HepG2 (cell line): ENCODE results near the gene KHK. TPM values are rescaled to one million over a fixed set of nuclear protein-coding genes. Genes with fewer than 3 reads are reported as not detected.
A peak's percentile ranks its signal among the peaks of the same experiment; 100 is the strongest.

Experiments used
- AGO2 ChIP-seq: fragments of 200-400 bp; formaldehyde crosslinking; optimal IDR thresholded peaks from 2 replicates; pipeline ENCODE3; 2017; ENCODE audit warnings: mild to moderate bottlenecking, low read depth, low read length, moderate library complexity
- BRF2 ChIP-seq: sonication (generic); formaldehyde crosslinking; IDR thresholded peaks from 2 replicates; pipeline ENCODE4 v1.8.1; 2022; ENCODE audit warnings: mild to moderate bottlenecking, missing genetic modification reagents
- ELF3 ChIP-seq: IDR thresholded peaks from 2 replicates; pipeline ENCODE4 v1.6.1; 2016; ENCODE audit warnings: missing genetic modification reagents, missing compliant biosample characterization
- ESRRA ChIP-seq: sonication (generic); formaldehyde crosslinking; IDR thresholded peaks from 2 replicates; pipeline ENCODE4 v1.5.1; 2020; ENCODE audit warnings: mild to moderate bottlenecking, low read depth, missing genetic modification reagents
- FOXA1 ChIP-seq, 2 experiments: fragments of 450-650 bp in 1 of 2; sonication (generic) in 1 of 2; formaldehyde crosslinking in 1 of 2; IDR thresholded peaks; 2 replicates each; pipeline versions ENCODE4 v1.4.0 to v1.6.1; 2016 to 2020; ENCODE audit warnings: missing genetic modification reagents in 1 of 2
- FOXP1 ChIP-seq, 2 experiments: fragments of 450-650 bp in 1 of 2; IDR thresholded peaks; 2 replicates each; pipeline ENCODE4 v1.6.1; 2017 to 2018; ENCODE audit warnings: antibody characterized with exemption in 1 of 2
- HNRNPLL ChIP-seq: fragments of 200-400 bp; formaldehyde crosslinking; IDR thresholded peaks from 2 replicates; pipeline ENCODE4 v1.6.1; 2017; ENCODE audit warnings: mild to moderate bottlenecking, low read depth, low read length; ENCODE audit not compliant: poor library complexity, severe bottlenecking
- MIER2 ChIP-seq: IDR thresholded peaks from 2 replicates; pipeline ENCODE4 v1.6.1; 2016; ENCODE audit warnings: missing biosample characterization, missing genetic modification reagents
- MIXL1 ChIP-seq: IDR thresholded peaks from 2 replicates; pipeline ENCODE4 v1.6.1; 2016
- NCOA1 ChIP-seq: sonication (generic); formaldehyde crosslinking; IDR thresholded peaks from 2 replicates; pipeline ENCODE4 v1.9.0; 2021; ENCODE audit warnings: missing genetic modification reagents
- POLR2G ChIP-seq: fragments of 200-400 bp; formaldehyde crosslinking; IDR thresholded peaks from 2 replicates; pipeline ENCODE4 v1.6.1; 2018; ENCODE audit warnings: mild to moderate bottlenecking, low read depth, low read length, moderate library complexity
- TOPORS ChIP-seq: sonication (generic); formaldehyde crosslinking; IDR thresholded peaks from 2 replicates; pipeline ENCODE4 v1.8.0; 2023; ENCODE audit warnings: mild to moderate bottlenecking, missing genetic modification reagents
- ZBTB21 ChIP-seq: sonication (generic); formaldehyde crosslinking; IDR thresholded peaks from 2 replicates; pipeline ENCODE4 v1.4.0; 2020; ENCODE audit warnings: missing genetic modification reagents
- ZC3H13 ChIP-seq: sonication (generic); formaldehyde crosslinking; IDR thresholded peaks from 2 replicates; pipeline ENCODE4 v1.8.1; 2023; ENCODE audit warnings: mild to moderate bottlenecking, missing genetic modification reagents, moderate library complexity
- ZFP91 ChIP-seq: sonication (generic); formaldehyde crosslinking; IDR thresholded peaks from 2 replicates; pipeline ENCODE4 v1.9.0; 2022; ENCODE audit warnings: missing genetic modification reagents, mild to moderate bottlenecking, borderline replicate concordance
- ZFY ChIP-seq: sonication (generic); formaldehyde crosslinking; IDR thresholded peaks from 2 replicates; pipeline ENCODE4 v1.4.0; 2020; ENCODE audit warnings: missing genetic modification reagents
- ZKSCAN5 ChIP-seq: sonication (generic); formaldehyde crosslinking; IDR thresholded peaks from 2 replicates; pipeline ENCODE4 v1.5.1; 2020; ENCODE audit warnings: mild to moderate bottlenecking, missing genetic modification reagents
- ZNF124 ChIP-seq: sonication (generic); formaldehyde crosslinking; IDR thresholded peaks from 2 replicates; pipeline ENCODE4 v1.4.0; 2020; ENCODE audit warnings: missing genetic modification reagents
- ZNF274 ChIP-seq: sonication (generic); formaldehyde crosslinking; IDR thresholded peaks from 2 replicates; pipeline ENCODE4 v1.5.1; 2020; ENCODE audit warnings: mild to moderate bottlenecking, missing genetic modification reagents
- ZNF331 ChIP-seq: sonication (generic); formaldehyde crosslinking; IDR thresholded peaks from 2 replicates; pipeline ENCODE4 v1.4.0; 2020; ENCODE audit warnings: missing genetic modification reagents
- ZNF460 ChIP-seq: sonication (generic); formaldehyde crosslinking; IDR thresholded peaks from 2 replicates; pipeline ENCODE4 v1.5.1; 2020; ENCODE audit warnings: missing genetic modification reagents, mild to moderate bottlenecking, borderline replicate concordance
- ZNF563 ChIP-seq: sonication (generic); formaldehyde crosslinking; IDR thresholded peaks from 2 replicates; pipeline ENCODE4 v1.8.0; 2022; ENCODE audit warnings: mild to moderate bottlenecking, moderate library complexity, missing genetic modification reagents
- ZNF652 ChIP-seq: IDR thresholded peaks from 2 replicates; pipeline ENCODE4 v1.6.1; 2016; ENCODE audit warnings: low read depth, borderline replicate concordance
- ZNF746 ChIP-seq: sonication (generic); formaldehyde crosslinking; IDR thresholded peaks from 2 replicates; pipeline ENCODE4 v1.8.0; 2022; ENCODE audit warnings: mild to moderate bottlenecking, missing genetic modification reagents
- ZSCAN9 ChIP-seq: IDR thresholded peaks from 2 replicates; pipeline ENCODE4 v1.6.1; 2016; ENCODE audit warnings: borderline replicate concordance
- polyA plus RNA-seq, 8 experiments: library from polyadenylated mRNA; depleted of rRNA in 3 of 8; stranded (reverse) in 7 of 8; unstranded in 1 of 8; fragments of >200 nt; fragmentation: Illumina TruSeq in 4 of 8; extraction: Trizol in 4 of 8; gene quantifications; 2 replicates each; pipeline versions ENCODE4 v1.2.1 to v1.2.3, GENCODE V29; 2011 to 2016; ENCODE audit warnings: low read depth in 4 of 8, missing spikeins in 1 of 8, mixed read lengths in 1 of 8; ENCODE audit not compliant: insufficient read depth in 1 of 8
- total RNA-seq, 5 experiments: library from RNA; depleted of rRNA; stranded (reverse); fragments of >200 nt; fragmentation: Illumina TruSeq; extraction: Trizol; gene quantifications; 2 replicates each; pipeline ENCODE4 v1.2.3, GENCODE V29; 2016; ENCODE audit warnings: low read depth in 1 of 5
- TF ChIP-seq, protein P1 (sequence below): sonication (generic); formaldehyde crosslinking; IDR thresholded peaks from 2 replicates; pipeline ENCODE4 v1.5.0; 2020; ENCODE audit warnings: mild to moderate bottlenecking, missing genetic modification reagents

Gene KHK
- total and polyA plus RNA-seq, 2 of the 13 experiments (the other 11 are each of a cell fraction or from before 2014, with no cell fraction given) = 40.9 to 99.2 TPM

DNA sequence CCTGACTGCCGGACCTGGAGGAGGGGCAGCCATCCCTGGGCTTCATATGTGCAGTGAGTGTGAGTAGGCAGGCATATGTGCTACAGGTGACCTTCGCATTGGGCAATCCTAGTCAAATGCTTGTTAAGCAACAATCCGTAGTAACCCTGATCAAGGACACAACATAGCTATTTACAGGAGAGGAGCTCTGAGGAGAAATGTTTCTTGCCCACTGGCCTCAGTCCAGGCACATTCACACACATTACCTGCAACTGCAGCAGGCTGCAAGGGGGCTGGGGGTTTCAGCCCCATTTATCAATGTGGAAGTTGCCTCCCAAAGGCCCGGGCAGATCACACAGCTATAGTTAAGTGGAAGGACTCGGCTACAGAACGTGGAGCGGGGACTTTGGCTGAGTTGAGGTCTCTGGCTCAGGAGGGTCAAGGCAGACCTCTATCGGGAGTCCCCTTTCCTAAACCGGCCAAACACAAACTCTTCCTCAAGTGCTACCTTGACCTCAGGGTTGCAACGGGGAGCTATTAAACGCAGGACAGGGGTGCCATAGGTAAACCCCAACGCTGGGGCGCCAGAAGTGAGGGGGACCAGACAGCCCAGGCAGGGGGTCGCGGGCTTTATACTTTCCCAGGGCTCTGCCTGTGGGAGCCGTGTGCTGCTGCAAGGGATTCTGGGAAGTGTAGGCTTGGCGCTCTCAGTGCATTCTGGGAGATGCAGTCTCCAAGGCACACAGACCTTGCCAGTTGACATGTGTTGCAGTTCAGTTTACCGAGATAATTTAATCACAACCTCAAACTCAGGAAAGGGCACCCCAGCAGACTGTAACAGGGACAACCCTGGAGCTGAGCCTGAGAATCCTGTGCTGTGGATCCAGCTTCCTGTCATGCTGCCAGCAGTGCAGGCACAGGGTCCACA, 9.4 kb downstream of the KHK start (continued):
- TF ChIP-seq TOPORS (CRISPR knock-in tag) (peak; percentile 93), ZNF563 (CRISPR knock-in tag) (0 out of 2 replicates have a peak, but pooled peaks have one; percentile 27), NCOA1 (CRISPR knock-in tag) (0 out of 2 replicates have a peak, but pooled peaks have one; percentile 87), POLR2G (peak; percentile 68; the same call in 1 of the 2 replicates), ZC3H13 (CRISPR knock-in tag) (peak; percentile 88), FOXP1 (IDR thresholded peaks at IDR 0.05) (peak; percentile 84), FOXP1 (CRISPR knock-in tag; IDR thresholded peaks at IDR 0.05) (peak; percentile 96), ESRRA (peak; percentile 97), BRF2 (CRISPR knock-in tag) (peak; percentile 91), ZNF274 (CRISPR knock-in tag) (peak; percentile 63; the same call in 1 of the 2 replicates), MIXL1 (CRISPR knock-in tag) (peak; percentile 85), FOXA1 (IDR thresholded peaks at IDR 0.05) (no peak), FOXA1 (CRISPR knock-in tag; IDR thresholded peaks at IDR 0.05) (peak; percentile 90), AGO2 (peak; percentile 65), ZFY (CRISPR knock-in tag) (peak; percentile 82), ZBTB21 (0 out of 2 replicates have a peak, but pooled peaks have one; percentile 33), ZSCAN9 (CRISPR knock-in tag) (peak; percentile 91), MIER2 (CRISPR knock-in tag) (peak; percentile 85), HNRNPLL (no peak), ZNF652 (peak; percentile 22; the same call in 1 of the 2 replicates), ZNF746 (CRISPR knock-in tag) (peak; percentile 74), ZNF124 (CRISPR knock-in tag) (peak; percentile 94; the same call in 1 of the 2 replicates), ZNF460 (CRISPR knock-in tag) (no peak), ZKSCAN5 (CRISPR knock-in tag) (no peak), ZFP91 (peak; percentile 88), ELF3 (peak; percentile 85), ZNF331 (CRISPR knock-in tag) (peak; percentile 98)
- TF ChIP-seq, protein P1, sequence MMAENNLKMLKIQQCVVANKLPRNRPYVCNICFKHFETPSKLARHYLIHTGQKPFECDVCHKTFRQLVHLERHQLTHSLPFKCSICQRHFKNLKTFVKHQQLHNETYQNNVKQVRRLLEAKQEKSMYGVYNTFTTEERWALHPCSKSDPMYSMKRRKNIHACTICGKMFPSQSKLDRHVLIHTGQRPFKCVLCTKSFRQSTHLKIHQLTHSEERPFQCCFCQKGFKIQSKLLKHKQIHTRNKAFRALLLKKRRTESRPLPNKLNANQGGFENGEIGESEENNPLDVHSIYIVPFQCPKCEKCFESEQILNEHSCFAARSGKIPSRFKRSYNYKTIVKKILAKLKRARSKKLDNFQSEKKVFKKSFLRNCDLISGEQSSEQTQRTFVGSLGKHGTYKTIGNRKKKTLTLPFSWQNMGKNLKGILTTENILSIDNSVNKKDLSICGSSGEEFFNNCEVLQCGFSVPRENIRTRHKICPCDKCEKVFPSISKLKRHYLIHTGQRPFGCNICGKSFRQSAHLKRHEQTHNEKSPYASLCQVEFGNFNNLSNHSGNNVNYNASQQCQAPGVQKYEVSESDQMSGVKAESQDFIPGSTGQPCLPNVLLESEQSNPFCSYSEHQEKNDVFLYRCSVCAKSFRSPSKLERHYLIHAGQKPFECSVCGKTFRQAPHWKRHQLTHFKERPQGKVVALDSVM (CRISPR knock-in tag) = peak; percentile 70
